Esophagus mucosa (tissue), 1 donor: ENCODE results near the gene TIPARP. TPM values are rescaled to one million over a fixed set of nuclear protein-coding genes. Genes with fewer than 3 reads are reported as not detected.
A peak's percentile ranks its signal among the peaks of the same experiment; 100 is the strongest.

ENCODE experiments used
- ATAC-seq: fragments of 200-7000 bp; cut with Tn5 transposase; one replicate; pipeline ENCODE4 v1.9.1; 2020
- total RNA-seq: library from RNA; stranded (reverse); gene quantifications from one replicate; pipeline ENCODE4 v1.2.4, GENCODE V29; 2023
- donor health status: DM: yes; HTN: yes; CAD: no.

TIPARP gene
- total RNA-seq, 1 donor from 2014 or later, result 34.4 TPM

- ATAC-seq, result no peak
Measured at GRCh38 chr3:156744631-156745030, 70.2 kb downstream of the TIPARP start.

DNA sequence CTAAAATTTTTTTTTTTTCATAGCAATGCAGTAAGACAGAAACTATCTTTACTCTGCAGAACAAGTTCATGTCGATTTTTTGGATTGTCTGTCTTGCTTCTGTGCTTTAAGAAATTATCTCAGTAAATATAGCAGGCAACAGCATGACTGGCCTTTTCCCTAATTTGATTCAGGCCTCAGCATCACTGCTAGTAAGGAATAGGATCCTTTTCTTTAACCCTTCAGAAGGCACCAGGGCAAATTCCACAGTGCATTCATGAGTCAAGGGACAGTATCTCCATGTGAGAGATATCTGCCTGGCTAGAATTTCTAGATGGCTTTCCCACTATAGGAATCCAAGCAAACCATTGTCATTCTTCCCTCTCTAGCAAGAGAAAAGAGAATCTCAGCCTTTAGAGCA is 71.4 kb downstream of the TIPARP start:
- ATAC-seq, result no peak

DNA sequence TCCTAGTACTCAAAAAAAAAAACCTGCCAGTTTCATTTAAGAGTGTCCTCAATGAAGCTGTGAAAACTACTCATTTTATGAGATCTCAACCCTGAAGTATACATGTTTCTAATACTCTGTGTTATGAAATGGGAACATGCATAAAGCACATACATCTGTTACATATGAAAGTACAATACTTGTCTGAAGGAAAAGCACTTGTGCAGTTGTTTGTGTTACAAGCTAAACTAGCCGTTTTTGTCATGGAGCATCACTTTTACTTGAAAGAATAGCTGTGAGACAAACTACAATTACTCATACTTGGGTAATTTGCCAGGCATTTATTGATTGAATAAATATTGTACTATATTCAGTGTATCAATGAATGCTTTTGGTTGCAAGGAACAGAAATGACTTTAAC is 72.7 kb downstream of the TIPARP start:
- ATAC-seq, result no peak

DNA sequence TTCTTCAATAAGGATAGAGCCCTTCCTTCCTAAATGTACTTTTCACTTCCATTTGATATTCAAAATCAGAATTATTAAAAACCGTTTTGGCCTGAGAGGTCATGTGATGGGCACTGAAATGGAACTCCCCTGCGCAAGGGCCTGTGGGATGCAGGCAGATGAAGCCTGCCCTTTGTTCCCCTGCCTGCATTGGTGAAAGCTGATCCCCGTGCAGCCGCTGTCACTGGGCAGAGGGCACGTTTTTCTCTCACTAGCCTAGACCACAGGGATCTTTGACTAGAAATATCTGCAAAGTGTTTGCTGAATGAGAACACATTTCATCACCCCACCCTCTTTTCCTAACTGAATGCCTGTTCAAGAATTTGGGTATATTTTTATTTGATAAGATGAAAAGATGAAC is 74.9 kb downstream of the TIPARP start:
- ATAC-seq, result no peak

GRCh38 chr3:156750191-156750873 is 75.9 kb downstream of the TIPARP start:
- ATAC-seq, result peak; percentile 12

DNA sequence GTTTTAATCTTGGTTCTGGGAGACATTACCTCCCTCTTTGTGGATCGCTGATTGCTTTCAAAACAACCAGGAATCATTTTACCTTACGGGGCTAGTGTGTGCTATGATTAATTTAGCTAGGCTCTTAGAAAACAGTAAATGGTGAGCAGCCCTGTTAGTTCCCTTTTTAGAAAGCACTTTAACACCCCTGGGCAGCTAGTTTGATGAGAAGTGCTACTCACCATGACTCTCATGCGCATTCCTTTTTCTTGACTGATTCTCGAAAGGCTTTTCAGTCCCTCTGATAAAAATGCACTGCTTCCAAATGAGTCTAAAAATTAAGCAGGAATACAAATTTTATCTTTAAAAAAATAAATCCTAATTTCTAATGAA is 76.5 kb downstream of the TIPARP start:
- peak; percentile 24 for ATAC-seq

DNA sequence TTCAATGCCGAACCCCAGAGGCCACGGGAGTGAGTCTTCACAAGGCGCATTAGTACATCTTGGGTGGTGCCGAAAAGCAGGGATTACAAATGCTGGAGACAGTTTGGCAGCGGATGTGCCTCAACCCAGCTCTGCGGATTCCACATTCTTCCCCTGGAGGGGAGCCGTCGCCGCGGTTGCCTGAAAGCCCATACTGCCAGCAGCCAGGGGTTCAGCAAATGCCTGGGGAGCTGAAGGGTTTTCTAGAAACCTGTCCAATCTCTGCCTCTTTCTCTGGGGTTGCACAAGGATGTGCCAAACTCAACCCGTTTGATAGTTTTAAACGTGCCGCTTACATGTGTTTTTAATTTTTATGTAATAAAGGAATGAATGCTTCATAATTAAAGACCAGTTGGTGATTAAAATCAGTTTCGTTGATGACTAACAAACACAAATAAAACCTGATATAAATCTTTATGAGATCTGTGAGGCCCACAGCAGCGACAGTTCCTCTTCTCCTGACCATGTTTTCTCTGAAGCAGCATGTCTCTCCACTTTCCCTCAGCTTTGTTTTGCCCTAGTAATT is 77.2 kb downstream of the TIPARP start:
- peak; percentile 82 for ATAC-seq

Other genes starting within 250 kb of the TIPARP start
- 75.9 TPM for gene SSR3, start 119.5 kb upstream of the TIPARP start, total RNA-seq
- gene LEKR1, start 151.8 kb downstream of the TIPARP start, total RNA-seq, result 1.2 TPM